GM21515 (cell line): ENCODE measurements around the gene KLK1.
"Not testable (repeated sequence)": the region's sequence is repeated elsewhere in the genome, so short reads cannot be mapped to it uniquely, and the experiment has no call there.

ENCODE experiments used
- ATAC-seq: cut with Tn5 transposase; IDR thresholded peaks from one replicate; pipeline ENCODE4 v1.9.1; 2021; ENCODE audit not compliant: unreplicated experiment

KLK1 gene

DNA sequence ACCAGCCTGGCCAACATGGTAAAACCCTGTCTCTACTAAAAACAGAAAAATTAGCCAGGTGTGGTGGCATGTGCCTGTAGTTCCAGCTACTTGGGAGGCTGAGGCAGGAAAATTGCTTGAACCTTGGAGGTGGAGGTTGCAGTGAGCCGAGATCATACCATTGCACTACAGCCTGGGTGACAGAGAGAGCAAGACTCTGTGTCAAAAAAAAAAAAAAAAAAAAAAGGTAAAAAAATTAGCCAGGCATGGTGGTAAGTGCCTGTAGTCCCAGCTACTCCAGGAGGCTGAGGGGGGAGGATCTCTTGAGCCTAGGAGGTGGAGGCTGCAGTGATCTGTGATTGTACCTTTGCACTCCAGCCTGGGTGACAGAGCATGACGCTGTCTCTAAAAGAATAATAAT lies 53.4 kb downstream of the KLK1 start, which contains the start of gene GPR32:
TSS of gene GPR32 (plus strand) at position 301 of the 400 bp plus-strand sequence. CDS start 137 bp downstream, outside the sequence.
- ATAC-seq = not testable (repeated sequence)
